Cardiac muscle cell (in vitro differentiated cells and primary cell): ENCODE measurements around the gene CASP5. TPM values are rescaled to one million over a fixed set of nuclear protein-coding genes. Genes with fewer than 3 reads are reported as not detected.

Source experiments
- DNase-seq, 2 donors: peaks; one replicate each; pipeline versions ENCODE4 v3.0.0 to v3.0.0-alpha.2; 2010 to 2017; ENCODE audit warnings: low read depth in 1 of 2, low spot score in 1 of 2
- H3K27ac ChIP-seq: fragments of 200-600 bp; sonication (generic); 2 replicates; pipeline ENCODE4 v1.5.1; 2016
- H3K27me3 ChIP-seq: fragments of 200-600 bp; sonication (generic); 2 replicates; pipeline ENCODE4 v1.6.0; 2016; ENCODE audit warnings: control low read depth
- H3K36me3 ChIP-seq: fragments of 200-600 bp; sonication (generic); 2 replicates; pipeline ENCODE4 v1.5.1; 2016; ENCODE audit warnings: control low read depth
- H3K4me1 ChIP-seq: fragments of 200-600 bp; sonication (generic); 2 replicates; pipeline ENCODE4 v1.8.1; 2017; ENCODE audit warnings: low read depth, mild to moderate bottlenecking, mixed run types
- H3K4me3 ChIP-seq: fragments of 200-600 bp; sonication (generic); 2 replicates; pipeline ENCODE4 v1.5.1; 2016; ENCODE audit warnings: mild to moderate bottlenecking
- H3K9me3 ChIP-seq: fragments of 200-600 bp; sonication (generic); 2 replicates; pipeline ENCODE4 v1.5.1; 2017; ENCODE audit warnings: low read depth, mild to moderate bottlenecking, control low read depth
- CTCF ChIP-seq: IDR thresholded peaks from 2 replicates; pipeline ENCODE4 v1.5.1; 2012; ENCODE audit warnings: low read depth, mild to moderate bottlenecking, low read length
- polyA plus RNA-seq: library from polyadenylated mRNA; unstranded; fragments of >200 nt; fragmentation: Nextera tagmentation; extraction: Ambion mirVana; gene quantifications from 2 replicates; pipeline ENCODE4 v1.2.1, GENCODE V29; 2016
- total RNA-seq: library from RNA; depleted of rRNA; stranded (reverse); fragments of >200 nt; gene quantifications from 2 replicates; pipeline ENCODE4 v1.2.3, GENCODE V29; 2016

The CASP5 gene
- total and polyA plus RNA-seq, 2 experiments from 2014 or later: not detected

DNA sequence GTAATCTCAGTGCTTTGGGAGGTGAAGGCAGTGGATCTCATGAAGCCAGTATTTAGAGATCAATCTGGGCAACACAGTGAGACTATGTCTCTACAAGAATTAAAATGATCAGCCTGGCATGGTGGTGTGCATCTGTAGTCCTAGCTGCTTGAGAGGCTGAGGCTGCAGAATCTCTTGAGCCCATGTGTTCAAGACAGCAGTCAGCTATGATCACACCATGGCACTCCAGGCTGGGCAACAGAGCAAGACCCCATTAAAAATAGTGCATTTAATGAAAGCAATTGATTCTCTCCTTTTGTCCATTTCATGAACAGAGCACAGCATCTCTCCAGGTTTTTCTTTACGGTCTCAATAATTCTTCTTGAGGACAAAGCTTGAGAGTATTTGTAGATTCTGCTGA is 33.5 kb upstream of the CASP5 start:
- Histone ChIP-seq H3K9me3 (no peaks in the 10 kb centered on the region), H3K27me3 (no peaks in the 10 kb centered on the region), H3K4me1 (peaks cover 6% of the 10 kb centered on the region), H3K27ac (no peak overlapping the region), H3K4me3 (no peak overlapping the region), H3K36me3 (no peaks in the 10 kb centered on the region)
- no peak for DNase-seq
- no peak for TF ChIP-seq CTCF

- no peaks in the 10 kb centered on the region for H3K27me3 ChIP-seq
- DNase-seq: no peak
- TF ChIP-seq CTCF: no peak
Measured at GRCh38 chr11:105054723-105055493, 31.9 kb upstream of the CASP5 start.

DNA sequence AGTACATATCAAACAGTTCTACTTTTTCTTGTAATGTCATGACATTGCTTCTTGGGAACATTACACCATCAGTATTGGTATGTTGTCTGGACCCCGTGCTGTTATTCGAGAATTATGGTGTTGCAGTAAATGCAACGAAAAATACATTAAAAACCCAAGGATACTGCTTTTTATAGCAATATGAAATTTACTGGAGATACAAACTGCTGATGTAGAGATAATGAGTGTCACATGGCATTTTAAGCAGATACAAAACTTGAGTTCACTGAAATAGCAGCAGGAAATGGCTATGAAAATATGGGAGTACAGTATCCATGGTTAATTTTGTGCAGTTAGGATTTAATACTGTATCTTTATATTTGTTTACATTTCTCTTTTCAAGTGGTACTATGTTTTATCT is 29.5 kb upstream of the CASP5 start:
- H3K9me3 ChIP-seq: no peaks in the 10 kb centered on the region
- TF ChIP-seq CTCF: no peak
- no peaks in the 10 kb centered on the region for H3K27me3 ChIP-seq
- no peaks in the 10 kb centered on the region for H3K36me3 ChIP-seq
- no peak overlapping the region for H3K27ac ChIP-seq
- peaks cover 6% of the 10 kb centered on the region for H3K4me1 ChIP-seq
- no peak for DNase-seq
- H3K4me3 ChIP-seq: no peak overlapping the region

More at GRCh38 chr11:105054723-105055493, 31.9 kb upstream of the CASP5 start:
- Histone ChIP-seq H3K4me3 (no peak overlapping the region), H3K27ac (no peak overlapping the region), H3K4me1 (peaks cover 6% of the 10 kb centered on the region), H3K9me3 (no peaks in the 10 kb centered on the region), H3K36me3 (no peaks in the 10 kb centered on the region)

DNA sequence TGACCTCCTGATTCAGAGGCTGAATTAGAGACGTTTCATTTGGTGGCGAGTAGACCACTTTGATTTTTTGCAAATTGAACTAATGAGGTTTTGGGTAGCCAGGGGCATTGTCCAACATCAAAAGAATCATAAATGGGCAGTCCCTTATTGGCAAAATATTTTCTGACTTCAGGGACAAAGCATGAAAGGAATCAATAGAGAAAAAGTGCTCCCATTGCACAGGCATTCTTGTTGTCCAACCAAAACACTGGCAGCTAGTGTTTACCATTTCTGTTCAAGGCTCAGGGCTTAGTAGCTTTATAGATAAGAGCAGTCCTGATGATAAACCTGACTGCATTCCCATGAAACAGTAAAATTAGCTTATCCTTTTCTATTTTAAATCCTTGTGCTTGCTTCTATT is 28.6 kb upstream of the CASP5 start:
- H3K27me3 ChIP-seq: no peaks in the 10 kb centered on the region
- H3K4me3 ChIP-seq: no peak overlapping the region
- no peaks in the 10 kb centered on the region for H3K36me3 ChIP-seq
- no peaks in the 10 kb centered on the region for H3K9me3 ChIP-seq
- no peak overlapping the region for H3K27ac ChIP-seq
- TF ChIP-seq CTCF: no peak
- H3K4me1 ChIP-seq: peaks cover 6% of the 10 kb centered on the region
- DNase-seq: no peak

DNA sequence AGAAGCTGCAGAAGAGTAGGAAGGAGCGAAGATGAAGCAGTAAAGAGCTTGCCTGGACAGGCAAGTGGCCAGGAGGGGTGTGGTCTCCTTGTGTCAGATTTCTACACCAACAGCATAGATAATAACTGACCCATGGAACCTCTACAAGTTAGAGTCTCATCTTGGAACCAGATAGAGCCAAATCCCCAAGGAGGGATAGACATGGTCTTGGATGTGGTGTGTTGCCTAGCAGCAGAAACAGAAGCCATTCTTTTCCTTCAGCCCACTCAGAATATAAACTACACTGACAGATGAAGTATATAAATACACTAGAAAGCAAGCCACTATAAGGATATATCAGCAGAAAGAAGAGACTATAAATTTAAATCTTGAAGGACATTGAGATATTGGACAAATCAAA is 26.5 kb upstream of the CASP5 start:
- no peak for DNase-seq
- Histone ChIP-seq H3K4me1 (peaks cover 6% of the 10 kb centered on the region), H3K27me3 (no peaks in the 10 kb centered on the region), H3K27ac (no peak overlapping the region), H3K36me3 (no peaks in the 10 kb centered on the region), H3K9me3 (no peaks in the 10 kb centered on the region), H3K4me3 (no peak overlapping the region)
- TF ChIP-seq CTCF: no peak
